Panc1 (cell line): Measurements from ENCODE around the gene LMO4. TPM values are rescaled to one million over a fixed set of nuclear protein-coding genes. Genes with fewer than 3 reads are reported as not detected.

ENCODE experiments used
- ATAC-seq: fragments of 200-7000 bp; cut with Tn5 transposase; 2 replicates; pipeline ENCODE4 v1.9.1; 2020; ENCODE audit warnings: mild to moderate bottlenecking, moderate library complexity
- BruUV-seq: library from RNA; stranded (reverse); fragments of 400-500 nt; replicated peaks from 2 replicates; lab custom pipeline; 2021; lab: Mats Ljungman, UMichigan
- CTCF ChIA-PET: fragments of 300-600 bp; sonication (Branson Sonifier 250); formaldehyde crosslinking; loops from one replicate; lab custom pipeline; 2022; ENCODE audit warnings: antibody characterized with exemption; lab: Charles Lee
- POLR2A ChIA-PET: fragments of 300-600 bp; sonication (Branson Sonifier 250); formaldehyde crosslinking; loops from one replicate; lab custom pipeline; 2022; ENCODE audit warnings: antibody characterized with exemption; lab: Charles Lee
- DNase-seq: peaks from one replicate; pipeline ENCODE4 v3.0.0-alpha.2; 2010; ENCODE audit warnings: low read depth, low spot score
- H3K27ac ChIP-seq: 2 replicates; pipeline ENCODE4 v1.5.1; 2011; ENCODE audit warnings: mild to moderate bottlenecking, low read length, inconsistent platforms
- H3K27me3 ChIP-seq: fragments of 200-500 bp; sonication (Bioruptor generic); 2 replicates; pipeline ENCODE4 v1.6.0; 2014; ENCODE audit warnings: low read length, inconsistent platforms; ENCODE audit not compliant: control insufficient read depth, insufficient read depth
- H3K36me3 ChIP-seq: fragments of 200-500 bp; sonication (Bioruptor generic); 2 replicates; pipeline ENCODE4 v1.5.1; 2014; ENCODE audit warnings: inconsistent platforms, mild to moderate bottlenecking, low read length, moderate library complexity; ENCODE audit not compliant: control insufficient read depth, insufficient read depth
- H3K4me1 ChIP-seq: 2 replicates; pipeline ENCODE4 v1.5.1; 2011; ENCODE audit warnings: inconsistent platforms, mild to moderate bottlenecking, low read length, moderate library complexity; ENCODE audit not compliant: control insufficient read depth, insufficient read depth
- H3K4me3 ChIP-seq, 2 experiments: 2 replicates each; pipeline ENCODE4 v1.5.1; 2011 to 2012; ENCODE audit warnings: low read depth in 2 of 2, low read length in 2 of 2, mild to moderate bottlenecking in 2 of 2, inconsistent platforms in 1 of 2, moderate library complexity in 1 of 2
- H3K9me3 ChIP-seq: fragments of 200-500 bp; sonication (Bioruptor generic); 2 replicates; pipeline ENCODE4 v1.5.1; 2014; ENCODE audit warnings: low read depth, mild to moderate bottlenecking, inconsistent platforms, low read length, moderate library complexity; ENCODE audit not compliant: control insufficient read depth, insufficient read depth
- CTCF ChIP-seq: fragments of 450-650 bp; IDR thresholded peaks from 2 replicates; pipeline ENCODE4 v1.5.1; 2017; ENCODE audit warnings: mild to moderate bottlenecking
- POLR2AphosphoS5 ChIP-seq: IDR thresholded peaks from 2 replicates; pipeline ENCODE4 v1.6.1; 2012; ENCODE audit warnings: mild to moderate bottlenecking, low read depth, low read length, moderate library complexity
- SIN3A ChIP-seq: IDR thresholded peaks from 2 replicates; pipeline ENCODE4 v1.6.1; 2012; ENCODE audit warnings: low read depth, mild to moderate bottlenecking, low read length, moderate library complexity, borderline replicate concordance; ENCODE audit not compliant: insufficient read depth
- TCF7L2 ChIP-seq: IDR thresholded peaks from 2 replicates; pipeline ENCODE4 v1.6.1; 2011; ENCODE audit warnings: mild to moderate bottlenecking, low read depth, low read length, inconsistent platforms
- in situ Hi-C: cut with HindIII; loops from 2 replicates; pipeline ENCODE4 v1.10.0; 2016; ENCODE audit warnings: low sequenced_read_pairs, low pct_unique_long_range_greater_than_20kb
- intact Hi-C: fragments of 100-400 bp; cut with micrococcal nuclease; formaldehyde crosslinking; loops from one replicate; pipeline ENCODE4 v1.10.0; 2022; ENCODE audit not compliant: unreplicated experiment
- total RNA-seq: library from RNA; stranded (reverse); gene quantifications from one replicate; pipeline ENCODE4 v1.2.1, GENCODE V29; 2021; ENCODE audit not compliant: unreplicated experiment
- TF ChIP-seq, protein P1 (sequence below), 2 experiments: IDR thresholded peaks; 2 replicates each; pipeline ENCODE4 v1.6.1; 2011 to 2012; ENCODE audit warnings: low read depth in 2 of 2, control low read depth in 1 of 2, low read length in 1 of 2, mild to moderate bottlenecking in 1 of 2, moderate library complexity in 1 of 2; ENCODE audit not compliant: insufficient read depth in 1 of 2

The LMO4 gene
- total RNA-seq, 1 experiment from 2014 or later: 38.3 TPM

DNA sequence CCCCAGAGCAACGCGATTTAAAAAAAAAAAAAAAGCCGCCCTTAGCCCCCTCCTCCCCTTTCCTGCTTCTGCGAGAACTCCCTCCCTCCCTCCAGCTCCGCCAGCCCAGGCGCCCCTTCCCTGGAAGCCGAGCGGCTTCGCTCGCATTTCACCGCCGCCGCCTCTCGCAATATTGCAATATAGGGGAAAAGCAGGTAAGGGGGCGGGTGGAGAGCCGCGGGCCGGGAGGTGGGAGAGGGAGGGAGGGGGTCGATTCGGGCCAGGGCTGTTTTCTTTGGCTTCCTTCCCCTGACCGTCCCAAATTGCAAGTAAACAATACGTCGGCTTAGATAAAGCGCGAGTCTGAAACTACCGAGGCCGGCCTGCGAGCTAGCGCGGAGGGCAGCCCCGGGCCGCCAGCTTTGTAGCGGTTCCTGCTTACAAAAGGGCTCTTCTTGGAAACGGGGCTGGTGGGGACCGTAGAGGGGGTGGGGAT, 408 bp downstream of the LMO4 start:
- intact Hi-C loops (loop anchor here (10.0 kb wide), 1 partner anchor 194 kb away; no protein-coding TSS in a partner anchor), in situ Hi-C loops (no loop called here)
- Histone ChIP-seq H3K9me3 (no peaks in the 10 kb centered on the region), H3K4me1 (peaks cover 42% of the 10 kb centered on the region), H3K27ac (peak overlapping the region; percentile 89), H3K4me3 (peak overlapping the region; percentile 69 to 87), H3K36me3 (no peaks in the 10 kb centered on the region; the same call in 1 of the 2 replicates), H3K27me3 (no peaks in the 10 kb centered on the region)
- TF ChIP-seq CTCF (no peak), TCF7L2 (no peak), SIN3A (no peak), POLR2AphosphoS5 (no peak)
- TF ChIP-seq, protein P1, sequence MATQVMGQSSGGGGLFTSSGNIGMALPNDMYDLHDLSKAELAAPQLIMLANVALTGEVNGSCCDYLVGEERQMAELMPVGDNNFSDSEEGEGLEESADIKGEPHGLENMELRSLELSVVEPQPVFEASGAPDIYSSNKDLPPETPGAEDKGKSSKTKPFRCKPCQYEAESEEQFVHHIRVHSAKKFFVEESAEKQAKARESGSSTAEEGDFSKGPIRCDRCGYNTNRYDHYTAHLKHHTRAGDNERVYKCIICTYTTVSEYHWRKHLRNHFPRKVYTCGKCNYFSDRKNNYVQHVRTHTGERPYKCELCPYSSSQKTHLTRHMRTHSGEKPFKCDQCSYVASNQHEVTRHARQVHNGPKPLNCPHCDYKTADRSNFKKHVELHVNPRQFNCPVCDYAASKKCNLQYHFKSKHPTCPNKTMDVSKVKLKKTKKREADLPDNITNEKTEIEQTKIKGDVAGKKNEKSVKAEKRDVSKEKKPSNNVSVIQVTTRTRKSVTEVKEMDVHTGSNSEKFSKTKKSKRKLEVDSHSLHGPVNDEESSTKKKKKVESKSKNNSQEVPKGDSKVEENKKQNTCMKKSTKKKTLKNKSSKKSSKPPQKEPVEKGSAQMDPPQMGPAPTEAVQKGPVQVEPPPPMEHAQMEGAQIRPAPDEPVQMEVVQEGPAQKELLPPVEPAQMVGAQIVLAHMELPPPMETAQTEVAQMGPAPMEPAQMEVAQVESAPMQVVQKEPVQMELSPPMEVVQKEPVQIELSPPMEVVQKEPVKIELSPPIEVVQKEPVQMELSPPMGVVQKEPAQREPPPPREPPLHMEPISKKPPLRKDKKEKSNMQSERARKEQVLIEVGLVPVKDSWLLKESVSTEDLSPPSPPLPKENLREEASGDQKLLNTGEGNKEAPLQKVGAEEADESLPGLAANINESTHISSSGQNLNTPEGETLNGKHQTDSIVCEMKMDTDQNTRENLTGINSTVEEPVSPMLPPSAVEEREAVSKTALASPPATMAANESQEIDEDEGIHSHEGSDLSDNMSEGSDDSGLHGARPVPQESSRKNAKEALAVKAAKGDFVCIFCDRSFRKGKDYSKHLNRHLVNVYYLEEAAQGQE (IDR thresholded peaks at IDR 0.05; ENCODE audit: insufficient read depth in 1 of 2, low read depth in 2 of 2, low read length in 1 of 2): no peak
- ChIA-PET POLR2A (interaction anchor here (0.6 kb wide), 1 partner anchor 298 kb away, joined by 5 read pairs; no protein-coding TSS in a partner anchor), CTCF (interaction anchor here (0.6 to 0.7 kb wide), 5 partner anchors 27 to 1170 kb away, joined by 3 to 5 read pairs (median 5); no protein-coding TSS in a partner anchor)
- no peak for DNase-seq
- BruUV-seq: no TSS peak
- no peak for ATAC-seq

DNA sequence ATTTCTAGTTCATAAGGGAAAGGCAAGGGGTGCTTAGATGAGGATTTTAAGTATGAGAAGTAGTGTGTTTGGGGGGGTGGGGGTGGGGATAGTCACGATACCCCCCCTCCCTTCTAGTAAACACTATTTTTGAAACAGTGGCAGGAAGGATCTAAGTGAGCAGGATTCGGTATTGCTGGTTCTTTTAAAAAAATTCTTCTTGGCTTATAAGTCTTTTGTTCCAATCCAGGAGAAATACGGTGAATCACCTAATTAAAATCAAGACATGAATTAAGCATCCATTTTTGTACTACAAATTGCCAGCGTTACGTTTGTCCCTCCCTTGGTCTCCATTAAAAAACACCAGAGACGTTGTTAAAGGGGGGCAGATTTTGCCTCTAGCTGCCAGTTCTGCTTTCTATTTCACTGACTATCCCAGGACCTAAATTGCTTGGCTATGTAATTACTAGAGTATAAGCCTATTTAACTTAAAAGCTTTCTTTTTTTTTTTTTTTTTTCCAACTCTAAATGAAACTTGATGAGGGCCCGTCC, 911 bp downstream of the LMO4 start:
- no peak for ATAC-seq
- POLR2A ChIA-PET: interaction anchor here (0.7 kb wide), 1 partner anchor 15 kb away, joined by 8 read pairs; no protein-coding TSS in a partner anchor
- H3K36me3 ChIP-seq: no peaks in the 10 kb centered on the region; the same call in 1 of the 2 replicates
- peaks cover 46% of the 10 kb centered on the region for H3K4me1 ChIP-seq
- H3K27ac ChIP-seq: peak overlapping the region; percentile 89
- intact Hi-C loops (loop anchor here (10.0 kb wide), 1 partner anchor 195 kb away; no protein-coding TSS in a partner anchor), in situ Hi-C loops (no loop called here)
- H3K4me3 ChIP-seq: peak overlapping the region; percentile 69 to 87
- TF ChIP-seq, protein P1 (IDR thresholded peaks at IDR 0.05; ENCODE audit: insufficient read depth in 1 of 2, low read depth in 2 of 2, low read length in 1 of 2): no peak
- TF ChIP-seq TCF7L2 (no peak), CTCF (no peak), SIN3A (no peak), POLR2AphosphoS5 (no peak)
- no peaks in the 10 kb centered on the region for H3K27me3 ChIP-seq
- TSS peak; percentile 87 for BruUV-seq
- CTCF ChIA-PET: interaction anchor here (0.6 kb wide), 3 partner anchors 27 to 731 kb away, joined by 3 to 5 read pairs (median 4); no protein-coding TSS in a partner anchor
- no peaks in the 10 kb centered on the region for H3K9me3 ChIP-seq
- DNase-seq: no peak
